H9 (cell line): ENCODE data around the gene RIMBP2. TPM values are rescaled to one million over a fixed set of nuclear protein-coding genes. Genes with fewer than 3 reads are reported as not detected.

Source experiments
- DNase-seq: peaks from one replicate; pipeline ENCODE4 v3.0.0-alpha.2; 2017
- H2AFZ ChIP-seq: one replicate; pipeline ENCODE4 v1.6.1; 2013; ENCODE audit warnings: mild to moderate bottlenecking, low read length, control low read depth, moderate library complexity
- H2AK5ac ChIP-seq: 2 replicates; pipeline ENCODE4 v1.6.1; 2013; ENCODE audit warnings: low read length, control low read depth, mixed read lengths; ENCODE audit not compliant: insufficient read length
- H2BK120ac ChIP-seq: one replicate; pipeline ENCODE4 v1.6.1; 2013; ENCODE audit warnings: low read depth, mild to moderate bottlenecking, low read length, control low read depth, inconsistent platforms; ENCODE audit not compliant: poor library complexity, severe bottlenecking
- H2BK12ac ChIP-seq: 2 replicates; pipeline ENCODE4 v1.6.1; 2013; ENCODE audit warnings: low read length, control low read depth, mixed read lengths, low read depth; ENCODE audit not compliant: insufficient read length
- H2BK15ac ChIP-seq: 2 replicates; pipeline ENCODE4 v1.6.1; 2013; ENCODE audit warnings: low read depth, low read length, control low read depth
- H2BK20ac ChIP-seq: one replicate; pipeline ENCODE4 v1.6.1; 2013; ENCODE audit warnings: low read depth, mild to moderate bottlenecking, low read length, control low read depth, inconsistent platforms; ENCODE audit not compliant: poor library complexity, severe bottlenecking
- H2BK5ac ChIP-seq: 2 replicates; pipeline ENCODE4 v1.6.1; 2013; ENCODE audit warnings: low read length, control low read depth, mixed read lengths; ENCODE audit not compliant: insufficient read length
- H3K14ac ChIP-seq: 2 replicates; pipeline ENCODE4 v1.6.1; 2013; ENCODE audit warnings: low read length, control low read depth; ENCODE audit not compliant: insufficient read depth
- H3K18ac ChIP-seq: 2 replicates; pipeline ENCODE4 v1.6.1; 2013; ENCODE audit warnings: low read depth, mild to moderate bottlenecking, mixed read lengths, low read length, control low read depth; ENCODE audit not compliant: insufficient read length
- H3K23ac ChIP-seq: 2 replicates; pipeline ENCODE4 v1.6.1; 2013; ENCODE audit warnings: low read length, control low read depth, mixed read lengths, low read depth; ENCODE audit not compliant: insufficient read length
- H3K23me2 ChIP-seq: 2 replicates; pipeline ENCODE4 v1.6.1; 2013; ENCODE audit warnings: low read depth, mild to moderate bottlenecking, mixed read lengths, low read length, control low read depth; ENCODE audit not compliant: insufficient read length, poor library complexity, severe bottlenecking
- H3K27ac ChIP-seq: 2 replicates; pipeline ENCODE4 v1.5.1; 2013; ENCODE audit warnings: low read length, control low read depth, mixed read lengths, low read depth; ENCODE audit not compliant: insufficient read length
- H3K27me3 ChIP-seq: 2 replicates; pipeline ENCODE4 v1.6.1; 2013; ENCODE audit warnings: low read length, control low read depth, inconsistent platforms; ENCODE audit not compliant: insufficient read depth
- H3K4ac ChIP-seq: 2 replicates; pipeline ENCODE4 v1.6.1; 2013; ENCODE audit warnings: low read depth, mild to moderate bottlenecking, control low read depth, inconsistent platforms, low read length, moderate library complexity
- H3K4me1 ChIP-seq: 2 replicates; pipeline ENCODE4 v1.6.1; 2013; ENCODE audit warnings: low read length, control low read depth, inconsistent platforms; ENCODE audit not compliant: insufficient read depth
- H3K4me2 ChIP-seq: 2 replicates; pipeline ENCODE4 v1.6.1; 2013; ENCODE audit warnings: low read length, control low read depth, mixed read lengths; ENCODE audit not compliant: insufficient read length, insufficient read depth
- H3K56ac ChIP-seq: 2 replicates; pipeline ENCODE4 v1.6.1; 2013; ENCODE audit warnings: low read depth, mild to moderate bottlenecking, mixed read lengths, low read length, control low read depth; ENCODE audit not compliant: insufficient read length
- H3K79me1 ChIP-seq: 2 replicates; pipeline ENCODE4 v1.6.1; 2013; ENCODE audit warnings: low read depth, mild to moderate bottlenecking, moderate library complexity, low read length, control low read depth, inconsistent platforms; ENCODE audit not compliant: insufficient read depth, poor library complexity, severe bottlenecking
- H3K79me2 ChIP-seq: 2 replicates; pipeline ENCODE4 v1.6.1; 2013; ENCODE audit warnings: low read length, control low read depth, inconsistent platforms; ENCODE audit not compliant: insufficient read depth
- H3K9ac ChIP-seq: 2 replicates; pipeline ENCODE4 v1.6.1; 2013; ENCODE audit warnings: low read length, control low read depth, mixed read lengths; ENCODE audit not compliant: insufficient read length; ENCODE audit errors: extremely low read depth
- H3K9me3 ChIP-seq: one replicate; pipeline ENCODE4 v1.6.1; 2013; ENCODE audit warnings: low read depth, low read length, inconsistent platforms; ENCODE audit not compliant: control insufficient read depth
- H3T11ph ChIP-seq: one replicate; pipeline ENCODE4 v1.6.1; 2013; ENCODE audit warnings: mild to moderate bottlenecking, low read length, control low read depth, inconsistent platforms
- H4K20me1 ChIP-seq: one replicate; pipeline ENCODE4 v1.6.1; 2013; ENCODE audit not compliant: control insufficient read depth, insufficient read length, insufficient read depth
- H4K5ac ChIP-seq: 2 replicates; pipeline ENCODE4 v1.6.1; 2013; ENCODE audit warnings: low read depth, mild to moderate bottlenecking, mixed read lengths, low read length, control low read depth; ENCODE audit not compliant: insufficient read length
- H4K8ac ChIP-seq: replicated peaks from 2 replicates; pipeline ENCODE4 v1.6.1; 2013; ENCODE audit warnings: low read length, control low read depth, mixed read lengths, low read depth; ENCODE audit not compliant: insufficient read length
- H4K91ac ChIP-seq: 2 replicates; pipeline ENCODE4 v1.6.1; 2013; ENCODE audit warnings: low read depth, mild to moderate bottlenecking, moderate library complexity, mixed read lengths, low read length, control low read depth; ENCODE audit not compliant: insufficient read length
- H3K27ac Mint-ChIP-seq, 3 experiments: 2 replicates in 2 of 3; 3 replicates in 1 of 3; pipeline ENCODE4 v1.8.0; 2020 to 2021; ENCODE audit warnings: mixed read lengths in 3 of 3, mild to moderate bottlenecking in 1 of 3, moderate library complexity in 1 of 3
- H3K27me3 Mint-ChIP-seq: 2 replicates; pipeline ENCODE4 v1.8.0; 2021; ENCODE audit warnings: low read depth, mild to moderate bottlenecking, moderate library complexity, mixed read lengths
- H3K36me3 Mint-ChIP-seq, 3 experiments: 2 replicates in 2 of 3; 3 replicates in 1 of 3; pipeline ENCODE4 v1.8.0; 2020 to 2021; ENCODE audit warnings: low read depth in 3 of 3, mixed read lengths in 3 of 3; ENCODE audit not compliant: insufficient read depth in 1 of 3
- H3K4me1 Mint-ChIP-seq, 2 experiments: 2 replicates each; pipeline ENCODE4 v1.8.0; 2020; ENCODE audit warnings: mixed read lengths in 2 of 2
- H3K4me3 Mint-ChIP-seq, 2 experiments: 2 replicates in 1 of 2; 3 replicates in 1 of 2; pipeline ENCODE4 v1.8.0; 2020 to 2021; ENCODE audit warnings: mild to moderate bottlenecking in 2 of 2, mixed read lengths in 2 of 2, moderate library complexity in 1 of 2
- H3K9me3 Mint-ChIP-seq, 2 experiments: 2 replicates in 1 of 2; 3 replicates in 1 of 2; pipeline ENCODE4 v1.8.0; 2020; ENCODE audit warnings: mild to moderate bottlenecking in 2 of 2, mixed read lengths in 2 of 2, moderate library complexity in 1 of 2
- WGBS: extraction: QIAGEN DNeasy Blood & Tissue Kit; methylation state at CpG from one replicate; pipeline ENCODE4 v1.1.7; 2013; ENCODE audit warnings: missing lambda C conversion rate, low lambda C conversion rate, mixed read lengths; ENCODE audit not compliant: insufficient read length; ENCODE audit errors: extremely low coverage; 5-methylcytosine and 5-hydroxymethylcytosine counted together
- total RNA-seq: library from RNA; stranded (reverse); gene quantifications from 2 replicates; pipeline ENCODE4 v1.2.1, GENCODE V29; 2021
- TF ChIP-seq, protein P1 (sequence below): fragments of 200-600 bp; sonication (generic); conservative IDR thresholded peaks from 3 replicates; pipeline ENCODE4 v1.8.0; 2021; ENCODE audit warnings: antibody characterized with exemption, mild to moderate bottlenecking

RIMBP2 gene
- total RNA-seq, 1 experiment from 2014 or later = 0.70 TPM

DNA sequence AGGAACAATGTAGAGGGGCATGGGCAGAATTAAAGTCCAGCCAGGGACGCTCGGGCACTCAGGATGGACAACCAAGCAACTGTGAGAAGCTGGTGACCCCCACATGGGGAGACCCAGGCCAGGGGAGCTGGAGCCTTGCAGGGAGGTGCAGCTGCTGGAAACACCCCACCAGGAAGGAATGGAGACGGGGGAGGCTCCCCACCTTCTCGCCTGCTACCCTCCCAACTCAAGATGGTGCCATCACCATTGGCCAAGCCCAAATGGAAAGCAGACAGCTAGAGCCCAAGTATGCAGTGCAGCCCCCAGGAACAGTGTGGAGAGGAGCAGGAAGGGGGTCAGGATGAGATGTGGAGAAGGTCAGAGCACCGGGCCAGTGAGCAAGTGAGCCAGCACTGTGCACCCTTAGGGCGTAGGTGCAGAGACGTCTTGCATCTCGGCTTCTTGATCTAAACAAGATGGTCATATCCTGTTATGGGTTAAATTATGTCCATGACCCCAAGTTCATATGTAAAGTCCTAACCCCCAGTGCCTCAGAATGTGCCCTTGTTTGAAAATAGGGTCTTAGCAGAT lies 159.5 kb downstream of the RIMBP2 start:
- no peak overlapping the region for H2BK120ac ChIP-seq
- Mint-ChIP-seq H3K4me1 (peaks cover 4 to 7% of the 10 kb centered on the region in 2 experiments; a peak in 2 of 4 replicates), H3K27me3 (peaks cover 4% of the 10 kb centered on the region), H3K36me3 (no peaks in the 10 kb centered on the region), H3K9me3 (peaks cover 0 to under 1% of the 10 kb centered on the region in 2 experiments; a peak in 2 of 5 replicates), H3K27ac (no peak overlapping the region), H3K4me3 (no peak overlapping the region)
- H3K14ac ChIP-seq = no peak overlapping the region
- TF ChIP-seq, protein P1, sequence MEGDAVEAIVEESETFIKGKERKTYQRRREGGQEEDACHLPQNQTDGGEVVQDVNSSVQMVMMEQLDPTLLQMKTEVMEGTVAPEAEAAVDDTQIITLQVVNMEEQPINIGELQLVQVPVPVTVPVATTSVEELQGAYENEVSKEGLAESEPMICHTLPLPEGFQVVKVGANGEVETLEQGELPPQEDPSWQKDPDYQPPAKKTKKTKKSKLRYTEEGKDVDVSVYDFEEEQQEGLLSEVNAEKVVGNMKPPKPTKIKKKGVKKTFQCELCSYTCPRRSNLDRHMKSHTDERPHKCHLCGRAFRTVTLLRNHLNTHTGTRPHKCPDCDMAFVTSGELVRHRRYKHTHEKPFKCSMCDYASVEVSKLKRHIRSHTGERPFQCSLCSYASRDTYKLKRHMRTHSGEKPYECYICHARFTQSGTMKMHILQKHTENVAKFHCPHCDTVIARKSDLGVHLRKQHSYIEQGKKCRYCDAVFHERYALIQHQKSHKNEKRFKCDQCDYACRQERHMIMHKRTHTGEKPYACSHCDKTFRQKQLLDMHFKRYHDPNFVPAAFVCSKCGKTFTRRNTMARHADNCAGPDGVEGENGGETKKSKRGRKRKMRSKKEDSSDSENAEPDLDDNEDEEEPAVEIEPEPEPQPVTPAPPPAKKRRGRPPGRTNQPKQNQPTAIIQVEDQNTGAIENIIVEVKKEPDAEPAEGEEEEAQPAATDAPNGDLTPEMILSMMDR = no peak
- no CpG with 5 or more reads among the region's 8 CpGs for WGBS
- H3K23ac ChIP-seq = no peak overlapping the region
- no peaks in the 10 kb centered on the region for H3K27me3 ChIP-seq
- H3K9me3 ChIP-seq = no peaks in the 10 kb centered on the region
- no peak overlapping the region for H3K4ac ChIP-seq
- H3K4me1 ChIP-seq = no peaks in the 10 kb centered on the region
- no peaks in the 10 kb centered on the region for H3K79me2 ChIP-seq
- H3K27ac ChIP-seq = no peak overlapping the region
- no peak overlapping the region for H2AK5ac ChIP-seq
- H3K9ac ChIP-seq = no peak overlapping the region
- no peak overlapping the region for H2BK20ac ChIP-seq
- no peak overlapping the region for H4K91ac ChIP-seq
- no peak overlapping the region for H2BK15ac ChIP-seq
- H4K5ac ChIP-seq = no peak overlapping the region
- H3K4me2 ChIP-seq = no peak overlapping the region
- no peak overlapping the region for H2BK5ac ChIP-seq
- no peak overlapping the region for H3T11ph ChIP-seq
- no peak for DNase-seq
- H2AFZ ChIP-seq = no peak overlapping the region
- H4K8ac ChIP-seq = no peak overlapping the region
- H3K56ac ChIP-seq = no peak overlapping the region
- H2BK12ac ChIP-seq = no peak overlapping the region
- H3K23me2 ChIP-seq = no peaks in the 10 kb centered on the region
- H4K20me1 ChIP-seq = no peaks in the 10 kb centered on the region
- H3K18ac ChIP-seq = no peak overlapping the region
- no peaks in the 10 kb centered on the region for H3K79me1 ChIP-seq
